Heart left ventricle (tissue), 16 donors: ENCODE results near the gene SBK2. TPM values are rescaled to one million over a fixed set of nuclear protein-coding genes. Genes with fewer than 3 reads are reported as not detected.

Experiments
- ATAC-seq, 4 donors: fragments of 200-7000 bp; cut with Tn5 transposase; one replicate each; pipeline ENCODE4 v1.9.1; 2020 to 2022; ENCODE audit warnings: moderate library complexity in 4 of 4, mild to moderate bottlenecking in 3 of 4, moderate number of reproducible peaks in 1 of 4
- DNase-seq, 5 donors: peaks; one replicate each; pipeline ENCODE4 v3.0.0-alpha.2; 2020
- H3K27ac ChIP-seq, 12 donors: fragments of 200-600 bp; sonication (generic) in 4 of 12; one replicate each; pipeline versions ENCODE4 v1.5.0 to v1.8.0; 2016 to 2022; ENCODE audit warnings: mild to moderate bottlenecking in 2 of 12
- H3K27me3 ChIP-seq, 9 donors: fragments of 200-600 bp; sonication (generic) in 2 of 9; one replicate each; pipeline versions ENCODE4 v1.5.1 to v1.8.0; 2016 to 2022; ENCODE audit warnings: mild to moderate bottlenecking in 3 of 9
- H3K36me3 ChIP-seq, 9 donors: fragments of 200-600 bp; sonication (generic) in 2 of 9; one replicate each; pipeline versions ENCODE4 v1.5.0 to v1.8.0; 2018 to 2022; ENCODE audit warnings: mild to moderate bottlenecking in 2 of 9
- H3K4me1 ChIP-seq, 12 donors: fragments of 200-600 bp; sonication (generic) in 4 of 12; one replicate each; pipeline versions ENCODE4 v1.5.0 to v1.8.0; 2016 to 2022; ENCODE audit warnings: mild to moderate bottlenecking in 3 of 12
- H3K4me3 ChIP-seq, 12 donors: fragments of 200-600 bp; sonication (generic) in 4 of 12; one replicate each; pipeline versions ENCODE4 v1.5.0 to v1.8.0; 2017 to 2022; ENCODE audit warnings: mild to moderate bottlenecking in 9 of 12, moderate library complexity in 4 of 12
- H3K9me3 ChIP-seq, 12 donors: fragments of 200-600 bp; sonication (generic) in 4 of 12; one replicate each; pipeline versions ENCODE4 v1.5.0 to v1.8.0; 2016 to 2022; ENCODE audit warnings: mild to moderate bottlenecking in 1 of 12
- CTCF ChIP-seq, 12 donors: fragments of 200-600 bp; sonication (generic) in 4 of 12; IDR thresholded peaks; one replicate each; pipeline versions ENCODE4 v1.5.0 to v1.8.0; 2018 to 2022; ENCODE audit warnings: antibody characterized with exemption in 12 of 12, mild to moderate bottlenecking in 5 of 12
- POLR2A ChIP-seq, 2 donors: fragments of 450-650 bp; IDR thresholded peaks; one replicate each; pipeline ENCODE4 v1.6.1; 2017; ENCODE audit warnings: antibody characterized with exemption in 2 of 2, mild to moderate bottlenecking in 2 of 2, moderate library complexity in 2 of 2
- WGBS, 4 donors: extraction: QIAGEN DNeasy Blood & Tissue Kit in 2 of 4; methylation state at CpG; one replicate each; pipeline versions ENCODE4 v1.1.5 to v1.1.7; 2013 to 2018; 5-methylcytosine and 5-hydroxymethylcytosine counted together
- intact Hi-C, 10 donors: fragments of 100-400 bp; cut with DNase I; formaldehyde crosslinking; loops; one replicate each; pipeline versions ENCODE4 v1.11.1 to v1.14.2; 2022
- polyA plus RNA-seq, 2 donors: library from polyadenylated mRNA; stranded (reverse); fragments of 200-250 nt; gene quantifications; one replicate each; pipeline ENCODE4 v1.2.3, GENCODE V29; 2013
- total RNA-seq, 9 donors: library from RNA; depleted of rRNA in 2 of 9; stranded (reverse); fragments of >200 nt in 2 of 9; fragmentation: NEBNext Ultra II Directional in 3 of 9; extraction: Animal tissue kit (Norgen Biotek cat#: 25700) in 3 of 9; gene quantifications; one replicate each; pipeline versions ENCODE4 v1.1.0 to v1.2.4, GENCODE V29; 2016 to 2023
- donor health status: ischemic (EF 13 %, LVEDD 7.1; RV severe dilation, severe dysfunction).
- donor health status: healthy with polysubstance abuse.
- donor health status: DM: no; HTN: yes; CAD: no.
- donor health status: DM: no; HTN: no; CAD: no.
- donor health status: ischemic (EF 25% LVEDD 6.9; RV normal size, moderate dysfunction).
- donor health status: ischemic (EF 25% LVEDD 5.7; RV mildly dilated, moderate dysfunction).
- donor health status: healthy.
- donor health status: DM: yes; HTN: yes; CAD: no.
- donor health status: ischemic (EF 35%, LVEDD 5.7; RV mildly dilated, moderate dysfunction).
- donor health status: nonischemic (EF 11% LVEDD 7.7; RV severe dilation, severe dysfunction).
- donor health status: DM: yes; HTN: yes; CAD: no.
- donor health status: PGD.
- donor health status: ischemic (EF 29% LVEDD 5.4; RV normal size, mild dysfunction).
- donor health status: nonischemic (EF 23%, LVEDD 6.1; RV moderate dilation, normal function).

Gene SBK2
- total and polyA plus RNA-seq, 11 donors = 0.68 to 12.6 (median 2.1) TPM

GRCh38 chr19:55579766-55580621 is 43.1 kb upstream of the SBK2 start:
- Histone ChIP-seq H3K4me3 (peak overlapping the region; percentile 74 to 97 (median 90)), H3K36me3 (peaks cover 0 to 26% (median 16%) of the 10 kb centered on the region in 9 donors), H3K9me3 (no peaks in the 10 kb centered on the region), H3K27me3 (no peaks in the 10 kb centered on the region), H3K27ac (peak overlapping the region; percentile 89 to 99 (median 94)), H3K4me1 (peaks cover 0 to 21% (median 9%) of the 10 kb centered on the region in 12 donors)
- intact Hi-C loops = loop anchor here in 4 of 10 donors (2.0 to 5.0 kb wide), 5 partner anchors 33 to 63 kb away; partner anchors contain the start of gene SBK3 (in 1 of the 4)
- DNase-seq = peak in 2 of 5 donors; percentile 49 to 52
- TF ChIP-seq CTCF (IDR thresholded peaks at IDR 0.05) (no peak), POLR2A (IDR thresholded peaks at IDR 0.05) (no peak)
- peak; percentile 33 to 64 (median 48) for ATAC-seq
- WGBS, 4 donors = 8 to 14% (median 12%) methylated on average over 14 to 20 of the region's 20 CpGs

- peaks cover 0 to 21% (median 9%) of the 10 kb centered on the region in 12 donors for H3K4me1 ChIP-seq
- WGBS, 4 donors = 92 to 95% (median 94%) methylated on average over 53 to 90 of the region's 90 CpGs
These were observed 42.1 kb upstream of the SBK2 start for GRCh38 chr19:55578761-55579747.

DNA sequence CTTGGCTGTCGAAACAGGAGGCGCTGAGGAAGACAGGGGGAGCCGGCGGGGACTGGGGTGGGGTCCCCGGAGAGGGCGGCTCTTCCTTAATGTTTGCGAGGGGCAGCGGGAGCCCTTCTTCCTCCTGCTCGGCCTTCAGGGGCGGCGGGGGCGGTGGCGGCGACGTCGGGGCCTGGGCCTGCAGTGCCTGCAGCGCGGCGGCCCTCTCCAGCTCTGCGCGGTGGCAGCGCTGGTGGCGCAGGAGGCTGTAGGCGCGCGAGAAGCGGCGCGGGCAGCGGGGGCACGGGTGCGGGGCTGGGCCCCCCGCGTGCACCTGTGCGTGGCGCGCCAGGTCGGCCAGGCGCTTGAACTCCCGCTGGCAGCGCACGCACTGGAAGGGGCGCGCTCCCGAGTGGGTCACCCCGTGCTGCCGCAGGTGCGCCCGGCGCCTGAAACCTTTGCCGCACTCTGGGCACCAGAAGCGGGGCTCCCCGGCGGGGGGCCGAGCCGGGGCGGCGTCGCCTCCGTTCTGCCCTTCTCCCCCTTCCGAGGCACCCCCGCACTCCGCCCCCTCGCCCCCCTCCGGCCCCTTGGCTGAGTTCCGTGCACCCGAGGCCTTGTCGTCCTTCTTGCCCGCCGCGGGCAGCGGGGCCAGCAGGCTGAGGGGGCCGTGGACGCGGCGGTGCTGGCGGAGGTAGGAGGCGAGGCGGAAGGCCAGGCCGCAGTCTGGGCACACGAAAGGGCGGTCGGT is 41.3 kb upstream of the SBK2 start:
- ATAC-seq = no peak
- DNase-seq = no peak

More at GRCh38 chr19:55578761-55579747, 42.1 kb upstream of the SBK2 start:
- peak overlapping the region in 9 of 12 donors; percentile 74 to 95 (median 91) for H3K4me3 ChIP-seq
- H3K27ac ChIP-seq = peak overlapping the region in 8 of 12 donors; percentile 90 to 99 (median 94)
- DNase-seq (no peak), ATAC-seq (peak in 1 of 4 donors; percentile 3)
- intact Hi-C loops = loop anchor here in 1 of 10 donors (5.0 kb wide), 1 partner anchor 47 kb away; no protein-coding TSS in a partner anchor
- H3K36me3 ChIP-seq = peaks cover 0 to 26% (median 16%) of the 10 kb centered on the region in 9 donors
- no peaks in the 10 kb centered on the region for H3K9me3 ChIP-seq
- no peak for TF ChIP-seq POLR2A (IDR thresholded peaks at IDR 0.05)
- no peaks in the 10 kb centered on the region for H3K27me3 ChIP-seq

More for the DNA sequence above, 41.3 kb upstream of the SBK2 start:
- TF ChIP-seq POLR2A (IDR thresholded peaks at IDR 0.05) = no peak
- no peak for TF ChIP-seq CTCF (IDR thresholded peaks at IDR 0.05)
- H3K4me3 ChIP-seq = no peak overlapping the region
- peaks cover 0 to 26% (median 16%) of the 10 kb centered on the region in 9 donors for H3K36me3 ChIP-seq
- no peak overlapping the region for H3K27ac ChIP-seq
- no peaks in the 10 kb centered on the region for H3K9me3 ChIP-seq
- 94 to 96% (median 95%) methylated on average over 56 to 83 of the region's 83 CpGs for WGBS, 4 donors
- H3K27me3 ChIP-seq = no peaks in the 10 kb centered on the region
- intact Hi-C loops = loop anchor here in 1 of 10 donors (5.0 kb wide), 1 partner anchor 46 kb away; no protein-coding TSS in a partner anchor
- H3K4me1 ChIP-seq = peaks cover 0 to 21% (median 9%) of the 10 kb centered on the region in 12 donors
